SKM-1 treated with dmso at 0.1 percent for 144 hours (cell line): ENCODE data around the gene RRP8.

Experiments
- DNase-seq: peaks from one replicate; lab custom pipeline; 2025; ENCODE audit not compliant: unreplicated experiment; lab: John Stamatoyannopoulos, UW

Gene RRP8

DNA sequence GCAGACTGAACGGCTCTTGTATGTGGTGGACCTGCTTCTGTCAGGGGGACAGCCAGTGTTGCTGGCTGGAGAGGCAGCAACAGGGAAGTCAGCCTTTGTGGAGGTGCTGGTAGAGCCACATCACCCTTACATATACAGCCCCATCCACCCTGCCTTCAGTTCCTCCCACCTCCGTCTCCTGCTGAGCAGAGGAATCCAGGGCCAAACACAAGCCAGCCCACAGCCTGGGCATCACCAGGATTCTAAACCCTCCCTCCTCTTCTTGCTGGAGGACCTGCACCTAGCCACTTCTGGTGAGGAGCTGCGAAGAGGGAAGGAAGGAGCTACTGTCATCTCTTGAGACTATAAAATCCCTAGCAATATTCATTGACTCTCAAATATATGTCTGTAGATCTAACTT lies 54.8 kb downstream of the RRP8 start:
- DNase-seq = no peak

DNA sequence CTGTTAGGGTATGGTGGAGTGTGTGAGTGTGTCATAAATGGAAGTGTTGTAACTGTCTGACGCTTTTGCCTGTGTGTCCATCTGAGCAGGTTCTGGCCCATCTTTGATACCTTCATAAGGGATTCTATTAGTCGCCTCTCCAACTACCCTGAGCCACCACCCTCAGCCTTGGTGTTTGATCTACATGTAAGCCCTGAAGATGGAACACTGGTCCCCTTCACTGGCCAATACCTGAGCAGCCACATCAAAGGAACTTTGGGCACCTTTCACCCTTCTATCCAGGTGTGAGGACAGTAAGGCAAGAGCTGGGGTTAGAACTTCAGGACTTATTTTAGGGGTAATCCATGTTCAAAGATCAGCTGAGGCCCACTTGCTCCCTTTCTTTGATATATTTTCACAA lies 55.3 kb downstream of the RRP8 start:
- no peak for DNase-seq

- no peak for DNase-seq
Measured at GRCh38 chr11:6547177-6547576, 56.2 kb downstream of the RRP8 start.

- no peak for DNase-seq
Measured at GRCh38 chr11:6546735-6547134, 56.7 kb downstream of the RRP8 start.

- no peak for DNase-seq
Measured at GRCh38 chr11:6545917-6546605, 57.4 kb downstream of the RRP8 start.
